Fibroblast of skin of right quadriceps (primary cell): ENCODE data around the gene KRT85.
"Not testable (repeated sequence)": the region's sequence is repeated elsewhere in the genome, so short reads cannot be mapped to it uniquely, and the experiment has no call there.

ENCODE experiments used
- DNase-seq: peaks from one replicate; pipeline ENCODE4 v3.0.0-alpha.2; 2013

Gene KRT85

GRCh38 chr12:52321418-52321817 is 45.9 kb downstream of the KRT85 start:
- no peak for DNase-seq

- no peak for DNase-seq
Observed at GRCh38 chr12:52320784-52321400, 46.4 kb downstream of the KRT85 start, which contains the start of gene KRT83. Gene KRT83, minus strand, starts transcription at chr12:52321398. Its CDS starts 63 bp downstream, at chr12:52321335.

- no peak for DNase-seq
Observed at GRCh38 chr12:52319097-52319496, 48.2 kb downstream of the KRT85 start.

- DNase-seq, result no peak
Observed at GRCh38 chr12:52318241-52318990, 48.9 kb downstream of the KRT85 start.

GRCh38 chr12:52317468-52318052 is 49.7 kb downstream of the KRT85 start:
- no peak for DNase-seq

- no peak for DNase-seq
Observed at GRCh38 chr12:52316701-52317100, 50.6 kb downstream of the KRT85 start.

GRCh38 chr12:52316290-52316689 is 51.0 kb downstream of the KRT85 start:
- DNase-seq, result no peak

GRCh38 chr12:52315721-52316120 is 51.6 kb downstream of the KRT85 start:
- DNase-seq, result not testable (repeated sequence)

GRCh38 chr12:52314511-52314910 is 52.8 kb downstream of the KRT85 start:
- DNase-seq, result no peak

GRCh38 chr12:52313926-52314325 is 53.4 kb downstream of the KRT85 start:
- DNase-seq, result no peak

GRCh38 chr12:52313461-52313860 is 53.8 kb downstream of the KRT85 start:
- no peak for DNase-seq

- DNase-seq, result no peak
Observed at GRCh38 chr12:52312086-52312485, 55.2 kb downstream of the KRT85 start.

GRCh38 chr12:52311285-52311648 is 56.0 kb downstream of the KRT85 start:
- no peak for DNase-seq

- DNase-seq, result no peak
Observed at GRCh38 chr12:52310622-52311284, 56.5 kb downstream of the KRT85 start.
